SK-N-MC (cell line): ENCODE results near the gene OPRM1.
"Not testable (repeated sequence)": the region's sequence is repeated elsewhere in the genome, so short reads cannot be mapped to it uniquely, and the experiment has no call there.

ENCODE experiments used
- DNase-seq: peaks from one replicate; pipeline ENCODE4 v3.0.0-alpha.2; 2011; ENCODE audit warnings: low read depth, low spot score
- H3K27ac ChIP-seq: fragments of 200-600 bp; sonication (generic); 2 replicates; pipeline ENCODE4 v1.5.1; 2016; ENCODE audit warnings: mixed run types
- H3K36me3 ChIP-seq: fragments of 200-600 bp; sonication (generic); 2 replicates; pipeline ENCODE4 v1.6.1; 2017; ENCODE audit warnings: antibody characterized with exemption, low read length, mixed read lengths; ENCODE audit not compliant: insufficient read depth
- H3K4me3 ChIP-seq: fragments of 200-600 bp; sonication (generic); 2 replicates; pipeline ENCODE4 v1.5.1; 2016
- H3K9ac ChIP-seq: fragments of 200-600 bp; sonication (generic); 2 replicates; pipeline ENCODE4 v1.8.0; 2017; ENCODE audit warnings: mixed run types, mixed read lengths; ENCODE audit not compliant: insufficient read length
- H3K9me3 ChIP-seq: fragments of 200-600 bp; sonication (generic); 2 replicates; pipeline ENCODE4 v1.6.1; 2017; ENCODE audit warnings: low read depth, mild to moderate bottlenecking, antibody characterized with exemption, low read length, moderate library complexity, mixed read lengths
- EZH2 ChIP-seq: fragments of 200-600 bp; sonication (generic); IDR thresholded peaks from one replicate; pipeline ENCODE4 v1.6.1; 2017; ENCODE audit warnings: antibody characterized with exemption
- FOXP2 ChIP-seq: optimal IDR thresholded peaks from 2 replicates; pipeline ENCODE3; 2011; ENCODE audit warnings: mild to moderate bottlenecking, moderate library complexity; ENCODE audit not compliant: insufficient read depth; ENCODE audit errors: extremely low read length, control extremely low read depth
- POLR2AphosphoS5 ChIP-seq: IDR thresholded peaks from 2 replicates; pipeline ENCODE4 v1.6.1; 2012; ENCODE audit warnings: mild to moderate bottlenecking, low read depth, low read length, borderline replicate concordance

The OPRM1 gene

DNA sequence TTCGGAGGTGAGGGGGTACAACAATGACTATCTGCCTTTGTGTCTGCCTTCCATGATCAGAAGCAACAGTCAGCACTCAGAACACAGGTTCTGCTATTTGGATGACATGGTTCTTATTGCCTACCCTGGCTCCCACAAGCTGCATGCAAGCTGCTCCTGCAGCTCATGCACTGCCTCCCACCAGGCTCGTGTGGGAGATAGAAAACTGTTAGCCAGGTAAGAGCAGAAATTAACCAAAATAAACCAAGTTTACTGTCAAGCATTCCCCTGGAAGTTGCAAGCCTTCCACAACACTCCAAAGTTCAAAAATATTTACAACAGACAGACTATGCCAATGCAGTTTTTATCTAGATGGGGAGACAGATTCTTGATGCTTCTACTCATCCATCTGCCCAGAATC, 31.0 kb downstream of the OPRM1 start:
- no peak for DNase-seq
- Histone ChIP-seq H3K4me3 (no peak overlapping the region), H3K9me3 (no peaks in the 10 kb centered on the region), H3K27ac (no peak overlapping the region), H3K9ac (no peak overlapping the region), H3K36me3 (no peaks in the 10 kb centered on the region)
- TF ChIP-seq FOXP2: no peak
- no peak for TF ChIP-seq EZH2
- TF ChIP-seq POLR2AphosphoS5: no peak

DNA sequence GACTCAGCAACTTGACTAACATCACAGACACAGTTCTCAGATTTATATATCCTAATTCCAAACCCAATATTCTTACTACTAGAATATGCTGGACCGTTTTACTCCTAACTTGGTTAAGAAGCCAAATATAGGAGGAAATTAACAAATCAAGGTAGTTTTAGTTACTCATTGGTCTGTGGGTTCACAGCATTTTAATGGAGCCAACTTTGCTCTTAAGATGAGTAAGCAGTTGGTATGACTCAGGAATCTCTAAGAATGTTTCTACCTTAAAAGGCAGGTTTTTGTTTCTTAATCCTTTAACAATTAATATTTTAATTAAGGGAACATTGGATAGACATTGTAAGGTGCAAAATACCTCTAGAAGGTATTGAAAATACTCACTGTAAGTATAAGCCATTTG, 31.6 kb downstream of the OPRM1 start:
- H3K9ac ChIP-seq: no peak overlapping the region
- DNase-seq: no peak
- TF ChIP-seq EZH2: no peak
- TF ChIP-seq FOXP2: no peak
- TF ChIP-seq POLR2AphosphoS5: no peak
- no peaks in the 10 kb centered on the region for H3K9me3 ChIP-seq
- no peak overlapping the region for H3K4me3 ChIP-seq
- no peak overlapping the region for H3K27ac ChIP-seq
- no peaks in the 10 kb centered on the region for H3K36me3 ChIP-seq

DNA sequence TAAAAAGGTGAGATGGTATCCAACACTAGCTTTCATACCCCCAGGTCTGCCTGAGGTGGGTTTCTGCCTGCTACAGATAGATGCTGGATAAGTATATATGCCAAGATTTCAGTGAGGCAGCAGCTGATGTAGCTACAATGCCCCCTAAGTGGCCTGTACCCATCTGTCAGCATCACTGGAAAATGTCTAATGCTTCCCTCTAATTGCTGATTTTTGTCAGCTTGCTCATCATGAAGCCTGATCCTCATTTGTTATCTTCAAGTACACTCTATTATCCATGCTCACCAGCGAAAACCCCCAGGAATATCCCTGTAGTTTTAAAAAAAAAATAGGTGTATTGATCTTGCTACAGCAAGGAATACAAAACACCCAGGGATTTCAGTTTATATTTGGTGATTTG, 32.2 kb downstream of the OPRM1 start:
- Histone ChIP-seq H3K36me3 (no peaks in the 10 kb centered on the region), H3K27ac (no peak overlapping the region), H3K9ac (no peak overlapping the region), H3K4me3 (no peak overlapping the region), H3K9me3 (no peaks in the 10 kb centered on the region)
- no peak for DNase-seq
- TF ChIP-seq FOXP2 (no peak), POLR2AphosphoS5 (no peak), EZH2 (no peak)

DNA sequence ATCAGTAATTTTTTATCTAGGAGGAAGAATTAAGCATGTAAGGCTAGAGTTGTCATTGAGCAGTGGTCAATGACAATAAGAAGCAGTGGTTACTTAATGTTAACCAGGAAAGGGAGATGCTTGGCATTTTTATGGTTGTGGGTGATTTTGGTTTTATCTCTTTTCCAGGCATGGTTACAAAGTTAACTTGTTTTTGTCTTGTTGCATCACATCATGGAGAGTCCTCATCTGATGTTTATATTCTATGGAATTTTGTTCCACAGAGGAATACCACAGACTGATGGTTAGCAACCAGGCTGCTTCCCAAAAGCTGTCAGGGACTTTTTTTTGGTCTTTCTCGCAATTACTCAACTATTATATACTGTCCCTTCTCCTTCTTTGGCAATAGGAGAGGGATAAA, 32.7 kb downstream of the OPRM1 start:
- no peak overlapping the region for H3K27ac ChIP-seq
- H3K9me3 ChIP-seq: no peaks in the 10 kb centered on the region

DNA sequence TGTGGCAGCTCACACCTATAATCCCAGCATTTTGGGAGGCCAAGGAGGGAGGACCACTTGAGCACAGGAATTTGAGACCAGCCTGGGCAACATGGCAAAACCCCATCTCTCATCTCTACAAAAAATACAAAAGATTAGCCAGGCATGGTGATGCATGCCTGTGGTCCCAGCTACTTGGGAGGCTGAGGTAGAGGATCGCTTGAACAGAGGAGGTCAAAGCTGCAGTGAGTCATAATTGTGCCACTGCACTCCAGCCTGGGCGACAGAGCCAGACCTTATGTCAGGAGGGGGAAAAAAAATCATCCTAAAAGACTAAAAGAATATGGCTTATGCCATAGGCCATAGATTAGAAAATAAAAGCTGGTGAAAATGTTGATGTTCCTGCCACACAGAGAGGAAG, 39.6 kb downstream of the OPRM1 start:
- DNase-seq, H3K9me3 ChIP-seq, H3K36me3 ChIP-seq, H3K27ac ChIP-seq, H3K9ac ChIP-seq, H3K4me3 ChIP-seq: not testable (repeated sequence)

More for the DNA sequence above, 32.7 kb downstream of the OPRM1 start:
- Histone ChIP-seq H3K9ac (no peak overlapping the region), H3K4me3 (no peak overlapping the region), H3K36me3 (no peaks in the 10 kb centered on the region)
- no peak for DNase-seq
- no peak for TF ChIP-seq EZH2
- TF ChIP-seq FOXP2: no peak
- no peak for TF ChIP-seq POLR2AphosphoS5

DNA sequence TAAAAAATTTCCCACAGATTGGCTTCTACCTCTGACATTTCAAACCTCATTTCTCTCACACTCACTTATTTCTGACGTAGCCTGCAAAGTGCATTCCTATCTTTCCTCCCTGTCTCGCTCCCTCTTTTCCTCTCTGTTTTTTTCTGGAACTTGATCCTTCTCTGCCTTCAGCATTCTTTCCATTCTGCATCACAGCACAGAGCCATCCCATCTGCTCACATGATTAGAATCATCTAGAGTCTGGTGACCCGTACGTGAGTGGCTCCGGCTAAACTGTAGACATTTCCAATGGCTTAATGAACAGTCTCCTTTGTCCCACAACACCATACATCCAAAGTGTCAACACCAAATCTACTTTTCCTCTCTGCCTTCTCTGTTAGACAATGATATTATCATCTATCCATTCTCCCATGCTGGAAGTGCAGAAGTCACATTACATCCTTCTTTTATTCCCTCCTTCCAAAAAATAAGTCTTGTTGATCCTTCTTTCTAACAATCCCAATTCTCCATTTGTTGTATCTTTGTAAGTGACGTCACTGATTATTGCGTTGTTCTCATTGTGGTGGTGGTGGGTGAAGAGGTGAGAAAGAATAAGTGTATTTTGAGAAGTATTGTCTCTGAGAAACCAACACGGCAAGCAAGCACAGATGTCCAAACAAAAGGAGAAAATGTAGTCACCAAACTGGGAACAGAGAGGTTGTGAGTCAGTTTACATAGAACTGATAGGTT, 41.6 kb downstream of the OPRM1 start:
- no peak overlapping the region for H3K27ac ChIP-seq
- no peak for TF ChIP-seq FOXP2
- no peak for TF ChIP-seq POLR2AphosphoS5
- TF ChIP-seq EZH2: no peak
- no peak overlapping the region for H3K9ac ChIP-seq
- no peaks in the 10 kb centered on the region for H3K9me3 ChIP-seq
- H3K36me3 ChIP-seq: no peaks in the 10 kb centered on the region
- H3K4me3 ChIP-seq: no peak overlapping the region
- DNase-seq: no peak

DNA sequence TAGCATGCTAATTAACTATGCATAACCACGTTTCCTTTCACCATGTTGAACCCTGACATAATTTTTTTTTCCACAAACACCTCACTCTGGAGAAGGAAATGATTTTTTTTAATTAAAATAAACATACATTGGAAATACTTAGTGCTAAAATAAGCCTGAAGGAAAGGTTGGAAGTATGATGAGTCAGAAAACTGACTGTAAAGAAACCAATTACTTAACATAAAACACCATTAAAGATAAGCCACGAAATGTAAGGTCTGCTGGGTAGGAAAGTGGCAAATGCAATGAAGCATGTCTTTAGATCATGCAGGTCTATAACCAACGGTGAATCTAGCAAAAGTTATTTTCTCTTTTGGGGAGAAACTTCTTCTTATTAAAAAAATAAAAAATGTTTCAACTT, 47.5 kb downstream of the OPRM1 start:
- Histone ChIP-seq H3K4me3 (no peak overlapping the region), H3K27ac (no peak overlapping the region), H3K36me3 (no peaks in the 10 kb centered on the region), H3K9me3 (no peaks in the 10 kb centered on the region), H3K9ac (no peak overlapping the region)
- DNase-seq: no peak
- TF ChIP-seq EZH2 (no peak), FOXP2 (no peak), POLR2AphosphoS5 (no peak)

DNA sequence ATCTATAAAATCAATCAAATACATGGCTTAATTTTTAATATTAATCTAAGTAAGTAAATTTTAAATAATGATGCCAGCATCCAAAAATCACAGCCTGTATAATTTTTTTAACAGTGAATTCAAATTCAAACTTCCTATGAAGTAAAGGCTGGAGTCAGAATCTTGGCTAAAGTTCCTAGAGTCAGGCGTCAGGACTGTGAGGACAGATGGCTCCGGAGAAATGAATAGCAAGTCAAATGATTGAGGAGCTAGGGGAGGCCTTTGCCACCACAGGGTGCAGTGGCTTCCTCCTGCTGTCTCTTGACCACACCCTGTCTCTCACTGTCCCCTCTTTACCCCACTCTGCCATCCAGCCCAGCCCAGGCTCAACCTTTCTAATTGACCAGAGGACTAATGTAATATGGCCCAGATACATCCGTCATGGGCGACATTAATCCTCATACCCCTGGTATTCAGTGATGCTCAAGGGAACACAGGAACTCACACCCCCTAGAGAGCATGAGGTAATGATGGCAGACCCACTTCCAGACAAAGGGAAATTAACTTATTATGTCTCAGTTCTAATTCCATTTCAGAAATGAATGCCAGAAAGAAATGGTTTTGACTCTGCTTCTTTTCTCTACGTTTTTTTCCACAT, 53.4 kb downstream of the OPRM1 start:
- H3K9ac ChIP-seq: no peak overlapping the region
- no peak for TF ChIP-seq FOXP2
- no peak for TF ChIP-seq POLR2AphosphoS5
- TF ChIP-seq EZH2: no peak

DNA sequence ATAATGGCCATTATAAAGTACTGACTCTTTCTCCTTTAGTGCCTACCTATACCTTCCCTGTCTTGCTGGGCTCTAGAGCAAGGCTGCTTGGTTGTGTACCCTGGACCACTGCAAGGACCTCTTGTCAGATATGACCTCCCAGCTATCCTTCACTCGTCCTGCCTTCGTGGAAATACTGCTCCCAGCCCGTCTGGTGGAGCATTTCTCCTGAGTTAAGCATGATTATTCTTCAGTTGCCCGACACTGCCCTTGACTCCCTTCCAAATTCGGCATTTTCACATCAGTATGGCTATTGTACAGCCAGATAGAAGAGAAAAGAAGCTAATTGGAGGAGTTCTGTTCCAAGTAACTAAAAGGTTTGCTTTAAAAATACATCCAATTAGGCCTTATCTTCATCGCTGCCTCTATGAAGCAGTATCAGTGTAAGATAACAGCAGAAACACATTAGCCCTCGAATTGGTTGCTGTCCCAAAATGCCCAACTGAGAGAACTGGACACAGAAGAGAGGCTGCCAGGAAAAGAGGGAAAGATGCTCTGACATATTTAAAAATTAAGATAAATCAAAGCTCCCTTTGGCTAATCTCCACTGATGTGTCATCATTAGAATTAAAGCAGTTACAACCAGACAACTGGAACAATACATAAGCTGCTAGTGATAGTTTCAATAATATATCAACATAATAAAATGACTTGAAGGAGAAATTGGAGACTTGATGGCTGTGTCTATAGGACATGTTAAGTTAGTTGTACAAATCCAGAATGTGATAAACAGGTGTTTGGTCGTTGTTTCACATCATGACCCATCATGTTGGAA, 54.4 kb downstream of the OPRM1 start:
- no peak for DNase-seq
- TF ChIP-seq POLR2AphosphoS5 (no peak), FOXP2 (no peak), EZH2 (no peak)

More for the DNA sequence above, 53.4 kb downstream of the OPRM1 start:
- no peak for DNase-seq
- Histone ChIP-seq H3K27ac (no peak overlapping the region), H3K36me3 (no peaks in the 10 kb centered on the region), H3K4me3 (no peak overlapping the region), H3K9me3 (no peaks in the 10 kb centered on the region)

More for the DNA sequence above, 54.4 kb downstream of the OPRM1 start:
- H3K9me3 ChIP-seq: no peaks in the 10 kb centered on the region
- no peak overlapping the region for H3K27ac ChIP-seq
- H3K36me3 ChIP-seq: no peaks in the 10 kb centered on the region
- no peak overlapping the region for H3K9ac ChIP-seq
- H3K4me3 ChIP-seq: no peak overlapping the region
